ENCODE data around the gene GPATCH1. TPM values are rescaled to one million over a fixed set of nuclear protein-coding genes. Genes with fewer than 3 reads are reported as not detected.

Gene GPATCH1
- total RNA-seq, 4 donors from 2014 or later = 4.5 to 7.6 (median 5.5) TPM

DNA sequence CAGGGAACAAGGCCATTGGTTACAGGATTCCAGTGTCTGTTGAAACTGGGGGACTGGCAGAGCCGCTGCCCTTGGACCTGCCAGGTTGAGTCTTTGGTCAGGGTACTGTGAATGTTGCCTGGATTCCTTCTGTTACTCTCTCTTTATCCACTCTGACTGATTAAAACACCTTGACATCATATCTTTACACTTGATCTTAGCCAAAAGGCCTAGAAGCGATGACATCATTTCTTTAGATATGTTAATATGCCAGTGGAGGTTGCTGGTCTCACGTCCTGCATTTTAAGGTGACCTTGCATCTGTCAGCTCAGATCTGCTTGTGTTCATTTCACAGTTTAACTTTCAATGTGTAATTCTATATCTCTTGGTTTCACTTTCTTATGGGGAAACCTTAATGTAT, 9.2 kb downstream of the GPATCH1 start:
- no peak for ATAC-seq (ENCODE audit: low FRiP score)
- DNase-seq (ENCODE audit: low spot score) = no peak
- TF ChIP-seq, protein P1, sequence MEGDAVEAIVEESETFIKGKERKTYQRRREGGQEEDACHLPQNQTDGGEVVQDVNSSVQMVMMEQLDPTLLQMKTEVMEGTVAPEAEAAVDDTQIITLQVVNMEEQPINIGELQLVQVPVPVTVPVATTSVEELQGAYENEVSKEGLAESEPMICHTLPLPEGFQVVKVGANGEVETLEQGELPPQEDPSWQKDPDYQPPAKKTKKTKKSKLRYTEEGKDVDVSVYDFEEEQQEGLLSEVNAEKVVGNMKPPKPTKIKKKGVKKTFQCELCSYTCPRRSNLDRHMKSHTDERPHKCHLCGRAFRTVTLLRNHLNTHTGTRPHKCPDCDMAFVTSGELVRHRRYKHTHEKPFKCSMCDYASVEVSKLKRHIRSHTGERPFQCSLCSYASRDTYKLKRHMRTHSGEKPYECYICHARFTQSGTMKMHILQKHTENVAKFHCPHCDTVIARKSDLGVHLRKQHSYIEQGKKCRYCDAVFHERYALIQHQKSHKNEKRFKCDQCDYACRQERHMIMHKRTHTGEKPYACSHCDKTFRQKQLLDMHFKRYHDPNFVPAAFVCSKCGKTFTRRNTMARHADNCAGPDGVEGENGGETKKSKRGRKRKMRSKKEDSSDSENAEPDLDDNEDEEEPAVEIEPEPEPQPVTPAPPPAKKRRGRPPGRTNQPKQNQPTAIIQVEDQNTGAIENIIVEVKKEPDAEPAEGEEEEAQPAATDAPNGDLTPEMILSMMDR (IDR thresholded peaks at IDR 0.05) = no peak

GRCh38 chr19:33093420-33094210, 12.6 kb downstream of the GPATCH1 start:
- no peak for ATAC-seq (ENCODE audit: low FRiP score)
- TF ChIP-seq, protein P1 (IDR thresholded peaks at IDR 0.05) = no peak
- DNase-seq (ENCODE audit: low spot score) = no peak

DNA sequence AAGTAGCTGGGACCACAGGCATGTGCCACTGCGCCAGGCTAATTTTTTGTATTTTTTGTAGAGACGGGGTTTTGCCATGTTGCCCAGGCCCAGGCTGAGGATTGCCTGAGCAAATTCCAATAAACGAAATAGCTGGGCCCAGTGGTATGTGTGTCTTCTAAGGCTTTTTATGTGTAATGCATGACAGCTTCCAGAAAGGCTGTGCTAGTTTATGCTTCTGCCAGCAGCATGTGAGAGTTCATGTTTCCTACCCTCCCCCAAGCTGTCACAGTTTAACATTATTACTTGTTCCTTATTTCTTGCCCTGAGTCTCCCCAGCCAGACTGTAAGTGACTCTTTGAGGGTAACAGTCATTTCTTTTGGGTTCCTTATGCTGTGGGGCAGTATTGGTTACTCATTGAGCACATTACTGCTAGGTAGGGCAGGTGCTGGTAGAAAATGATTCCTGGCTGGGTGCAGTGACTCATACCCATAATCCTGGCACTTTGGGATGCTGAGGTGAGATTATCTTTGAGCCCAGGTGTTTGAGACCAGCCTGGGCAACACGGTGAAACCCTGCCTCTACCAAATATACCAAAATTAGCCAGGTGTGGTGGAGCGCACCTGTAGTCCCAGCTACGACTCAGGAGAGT, 13.6 kb downstream of the GPATCH1 start:
- DNase-seq (ENCODE audit: low spot score) = no peak

GRCh38 chr19:33096005-33096404, 15.0 kb downstream of the GPATCH1 start:
- no peak for ATAC-seq (ENCODE audit: low FRiP score)
- TF ChIP-seq, protein P1 (IDR thresholded peaks at IDR 0.05) = no peak
- no peak for DNase-seq (ENCODE audit: low spot score)

More for the DNA sequence above, 13.6 kb downstream of the GPATCH1 start:
- no peak for ATAC-seq (ENCODE audit: low FRiP score)
- TF ChIP-seq, protein P1 (IDR thresholded peaks at IDR 0.05) = no peak

GRCh38 chr19:33098055-33098534, 17.1 kb downstream of the GPATCH1 start:
- ATAC-seq (ENCODE audit: low FRiP score) = no peak
- DNase-seq (ENCODE audit: low spot score) = no peak
- TF ChIP-seq, protein P1 (IDR thresholded peaks at IDR 0.05) = no peak

DNA sequence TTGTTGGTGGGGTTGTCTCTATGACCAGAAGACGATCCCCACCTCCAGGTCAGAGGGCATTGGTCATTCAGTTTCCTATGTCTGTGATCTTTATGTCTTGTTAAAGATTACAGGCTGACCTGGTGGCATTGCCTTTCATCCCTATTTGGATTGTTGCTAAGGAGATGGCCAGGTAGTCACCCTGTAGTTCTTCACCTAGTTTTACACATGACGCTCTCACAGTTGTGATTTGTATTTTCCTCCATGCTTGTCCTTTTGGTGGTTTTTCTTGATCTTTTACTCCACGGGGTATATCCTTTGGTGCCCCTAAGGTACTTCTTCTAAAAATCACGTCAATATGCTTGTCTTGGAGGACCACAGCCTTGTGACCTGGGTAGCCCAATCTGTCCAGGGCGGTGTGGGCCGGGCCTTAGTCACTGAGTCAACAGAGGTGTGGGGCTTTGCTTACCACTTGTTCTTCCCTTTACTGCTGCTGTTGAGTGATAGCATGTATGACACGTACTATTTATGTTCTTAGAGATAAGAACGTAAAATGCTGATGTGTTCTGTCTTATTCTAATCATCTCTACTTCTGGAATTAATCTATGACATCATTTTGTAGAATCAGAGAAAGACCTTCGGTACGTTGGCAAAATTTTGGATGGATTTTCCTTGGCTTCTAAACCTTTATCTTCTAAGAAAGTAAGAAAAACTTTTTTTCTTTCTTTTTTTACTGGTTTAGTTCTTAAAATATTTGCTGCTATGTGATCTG, 20.1 kb downstream of the GPATCH1 start:
- ATAC-seq (ENCODE audit: low FRiP score) = no peak
- DNase-seq (ENCODE audit: low spot score) = no peak
- TF ChIP-seq, protein P1 (IDR thresholded peaks at IDR 0.05) = no peak
